Stimulated activated CD4-positive, alpha-beta T cell treated with anti-CD3 and anti-CD28 coated beads, Interleukin-12 subunit alpha, Interleukin-12 subunit beta, amount 100 ng/mL, for 4 hours (primary cell): ENCODE data around the gene ARMC8.

ENCODE experiments used
- DNase-seq: peaks from one replicate; pipeline ENCODE4 v3.0.0-alpha.2; 2020

ARMC8 gene

GRCh38 chr3:138199851-138200250 lies 12.8 kb downstream of the ARMC8 start:
- no peak for DNase-seq

- DNase-seq = no peak
Measured at GRCh38 chr3:138200424-138200823, 13.3 kb downstream of the ARMC8 start.

GRCh38 chr3:138202945-138203701 lies 16.0 kb downstream of the ARMC8 start:
- DNase-seq = no peak

- no peak for DNase-seq
Measured at GRCh38 chr3:138203938-138204337, 16.8 kb downstream of the ARMC8 start.

GRCh38 chr3:138205527-138205926 lies 18.4 kb downstream of the ARMC8 start:
- no peak for DNase-seq

- no peak for DNase-seq
Measured at GRCh38 chr3:138206196-138206595, 19.1 kb downstream of the ARMC8 start.

- DNase-seq = no peak
Measured at GRCh38 chr3:138210528-138210927, 23.4 kb downstream of the ARMC8 start.

GRCh38 chr3:138213398-138214085 lies 26.4 kb downstream of the ARMC8 start:
- DNase-seq = no peak

GRCh38 chr3:138219255-138219654 lies 32.2 kb downstream of the ARMC8 start:
- no peak for DNase-seq

GRCh38 chr3:138220242-138220641 lies 33.1 kb downstream of the ARMC8 start:
- DNase-seq = no peak

GRCh38 chr3:138220788-138221187 lies 33.7 kb downstream of the ARMC8 start:
- DNase-seq = no peak

- DNase-seq = no peak
Measured at GRCh38 chr3:138222131-138222941, 35.2 kb downstream of the ARMC8 start.

- DNase-seq = no peak
Measured at GRCh38 chr3:138222942-138223287, 35.8 kb downstream of the ARMC8 start.

- DNase-seq = no peak
Measured at GRCh38 chr3:138227650-138228049, 40.5 kb downstream of the ARMC8 start.

- DNase-seq = no peak
Measured at GRCh38 chr3:138230525-138230924, 43.4 kb downstream of the ARMC8 start.

GRCh38 chr3:138232705-138233364 lies 45.7 kb downstream of the ARMC8 start:
- DNase-seq = no peak

- DNase-seq = no peak
Measured at GRCh38 chr3:138234401-138235179, 47.5 kb downstream of the ARMC8 start.

GRCh38 chr3:138238711-138239110 lies 51.6 kb downstream of the ARMC8 start:
- DNase-seq = no peak

- no peak for DNase-seq
Measured at GRCh38 chr3:138241061-138241460, 54.0 kb downstream of the ARMC8 start.

- no peak for DNase-seq
Measured at GRCh38 chr3:138241676-138242075, 54.6 kb downstream of the ARMC8 start.

GRCh38 chr3:138242466-138242865 lies 55.4 kb downstream of the ARMC8 start:
- no peak for DNase-seq

- no peak for DNase-seq
Measured at GRCh38 chr3:138245026-138245425, 57.9 kb downstream of the ARMC8 start.
